GM12875 (cell line): ENCODE data around the gene TCF3.

Source experiments
- H3K4me3 ChIP-seq: one replicate; pipeline ENCODE4 v1.5.1; 2011; ENCODE audit warnings: low read depth, low read length, control low read depth
- TF ChIP-seq, protein P1 (sequence below): IDR thresholded peaks from 2 replicates; pipeline ENCODE4 v1.5.1; 2011; ENCODE audit warnings: low read depth, mild to moderate bottlenecking, control low read depth, inconsistent platforms, low read length, moderate library complexity, borderline replicate concordance; ENCODE audit not compliant: insufficient read depth

TCF3 gene

DNA sequence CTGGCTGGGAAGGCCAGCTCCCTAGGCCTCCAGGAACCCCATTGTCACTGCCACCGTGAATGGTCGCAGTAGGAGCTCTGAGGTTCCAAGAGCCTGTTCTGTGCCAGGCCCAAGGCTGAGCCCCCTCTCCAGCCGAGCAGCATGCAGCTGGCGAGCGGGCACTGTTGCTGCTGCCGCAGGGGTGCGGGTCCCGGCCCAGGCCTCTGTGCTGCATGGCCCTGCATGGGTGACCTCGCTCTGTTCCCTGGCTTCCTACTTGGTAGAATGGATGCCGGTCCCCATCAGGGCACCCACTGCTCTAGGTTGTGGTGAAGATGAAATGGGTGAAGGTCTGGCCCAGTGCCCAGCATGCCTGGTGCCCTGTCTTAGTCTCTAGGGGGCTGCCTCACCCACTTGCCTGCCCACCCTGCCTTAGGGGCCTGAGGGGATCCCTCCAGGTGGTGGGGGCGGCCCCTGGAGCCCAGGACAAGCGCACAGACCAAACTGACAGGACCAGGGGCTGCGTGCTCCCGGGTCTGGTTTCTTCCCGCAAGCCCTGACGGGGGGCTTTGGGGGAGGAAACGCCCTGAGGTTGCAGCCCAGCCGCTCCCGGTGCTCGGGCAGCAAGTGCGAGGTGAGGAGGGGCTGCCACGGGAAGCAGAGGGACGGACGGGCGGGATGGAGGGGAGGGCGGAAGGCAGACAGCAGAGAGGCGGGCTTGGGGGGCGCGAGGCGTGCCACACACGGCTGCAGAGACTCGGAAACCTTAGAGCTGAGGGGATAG lies 38.4 kb downstream of the TCF3 start:
- TF ChIP-seq, protein P1, sequence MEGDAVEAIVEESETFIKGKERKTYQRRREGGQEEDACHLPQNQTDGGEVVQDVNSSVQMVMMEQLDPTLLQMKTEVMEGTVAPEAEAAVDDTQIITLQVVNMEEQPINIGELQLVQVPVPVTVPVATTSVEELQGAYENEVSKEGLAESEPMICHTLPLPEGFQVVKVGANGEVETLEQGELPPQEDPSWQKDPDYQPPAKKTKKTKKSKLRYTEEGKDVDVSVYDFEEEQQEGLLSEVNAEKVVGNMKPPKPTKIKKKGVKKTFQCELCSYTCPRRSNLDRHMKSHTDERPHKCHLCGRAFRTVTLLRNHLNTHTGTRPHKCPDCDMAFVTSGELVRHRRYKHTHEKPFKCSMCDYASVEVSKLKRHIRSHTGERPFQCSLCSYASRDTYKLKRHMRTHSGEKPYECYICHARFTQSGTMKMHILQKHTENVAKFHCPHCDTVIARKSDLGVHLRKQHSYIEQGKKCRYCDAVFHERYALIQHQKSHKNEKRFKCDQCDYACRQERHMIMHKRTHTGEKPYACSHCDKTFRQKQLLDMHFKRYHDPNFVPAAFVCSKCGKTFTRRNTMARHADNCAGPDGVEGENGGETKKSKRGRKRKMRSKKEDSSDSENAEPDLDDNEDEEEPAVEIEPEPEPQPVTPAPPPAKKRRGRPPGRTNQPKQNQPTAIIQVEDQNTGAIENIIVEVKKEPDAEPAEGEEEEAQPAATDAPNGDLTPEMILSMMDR: no peak
- H3K4me3 ChIP-seq: no peak overlapping the region

DNA sequence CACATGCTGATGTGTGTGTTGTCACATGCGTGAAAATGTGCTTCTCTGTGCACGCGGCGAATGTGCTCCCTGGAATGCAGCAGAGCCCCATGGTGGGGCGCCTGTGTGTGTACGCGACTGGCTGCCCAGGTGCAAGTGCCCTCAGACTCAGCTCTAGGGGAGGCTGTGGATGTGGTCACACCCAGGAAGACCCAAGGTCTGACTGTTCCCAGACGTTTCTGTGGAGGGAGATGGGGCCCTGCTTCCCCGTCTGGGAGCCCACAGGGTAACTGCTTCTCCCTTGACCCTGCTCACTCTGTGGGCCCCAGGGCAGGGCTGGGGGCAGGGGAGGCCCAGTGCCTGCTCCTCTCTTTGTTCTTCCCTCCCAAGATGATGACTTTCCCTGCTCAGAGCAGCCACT lies 39.3 kb downstream of the TCF3 start:
- TF ChIP-seq, protein P1: no peak
- no peak overlapping the region for H3K4me3 ChIP-seq

DNA sequence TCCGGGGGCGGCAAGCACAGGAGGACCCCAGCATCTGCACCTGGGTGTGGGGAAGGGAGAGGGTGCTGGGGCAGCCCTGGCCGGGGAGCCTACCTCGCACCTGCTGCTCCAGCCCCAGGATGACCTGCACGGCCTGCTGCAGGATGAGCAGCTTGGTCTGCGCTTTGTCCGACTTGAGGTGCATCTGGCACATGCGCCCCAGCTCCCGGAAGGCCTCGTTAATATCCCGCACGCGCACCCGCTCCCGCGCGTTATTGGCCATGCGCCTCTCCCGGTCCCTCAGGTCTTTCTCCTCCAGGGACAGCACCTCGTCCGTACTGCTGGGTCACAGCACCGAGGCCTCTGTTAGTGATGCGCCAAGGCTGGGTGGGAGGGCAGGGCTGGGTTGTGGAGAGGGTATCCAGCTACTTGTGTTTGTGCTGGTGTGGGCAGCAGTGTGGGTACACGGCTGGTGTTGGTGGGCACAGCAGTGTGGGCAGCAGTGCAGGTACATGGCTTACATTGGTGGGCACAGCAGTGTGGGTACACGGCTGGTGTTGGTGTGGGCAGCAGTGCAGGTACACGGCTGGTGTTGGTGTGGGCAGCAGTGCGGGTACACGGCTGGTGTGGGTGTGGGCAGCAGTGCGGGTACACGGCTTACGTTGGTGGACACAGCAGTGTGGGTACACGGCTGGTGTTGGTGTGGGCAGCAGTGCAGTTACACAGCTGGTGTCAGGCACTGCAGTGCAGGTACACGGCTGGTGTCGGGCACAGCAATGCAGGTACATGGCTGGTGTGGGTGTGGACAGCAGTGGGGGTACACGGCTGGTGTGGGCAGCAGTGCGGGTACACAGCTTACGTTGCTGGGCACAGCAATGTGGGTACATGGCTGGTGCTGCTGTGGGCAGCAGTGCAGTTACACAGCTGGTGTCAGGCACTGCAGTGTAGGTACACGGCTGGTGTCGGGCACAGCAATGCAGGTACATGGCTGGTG lies 40.0 kb downstream of the TCF3 start:
- TF ChIP-seq, protein P1: no peak
- H3K4me3 ChIP-seq: no peak overlapping the region

DNA sequence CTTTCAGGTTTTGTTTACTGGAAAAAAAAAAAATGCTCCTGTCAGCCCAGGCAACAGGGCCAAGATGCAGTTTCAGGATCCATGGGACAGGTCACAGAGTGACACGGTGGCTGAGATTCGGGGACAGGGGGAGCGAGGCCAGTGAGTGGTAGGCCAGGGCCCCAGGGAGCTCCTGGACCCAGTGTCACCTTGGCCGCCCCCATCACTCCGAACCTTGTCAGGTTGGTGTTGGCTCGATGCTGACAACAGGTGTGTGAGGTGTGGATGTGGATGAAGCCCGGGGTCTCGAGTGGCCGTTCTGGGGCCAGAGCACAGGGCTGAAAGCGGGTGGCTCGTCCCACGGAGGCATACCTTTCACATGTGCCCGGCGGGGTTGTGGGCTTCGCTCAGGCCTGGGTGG lies 41.1 kb downstream of the TCF3 start:
- TF ChIP-seq, protein P1: no peak
- no peak overlapping the region for H3K4me3 ChIP-seq

DNA sequence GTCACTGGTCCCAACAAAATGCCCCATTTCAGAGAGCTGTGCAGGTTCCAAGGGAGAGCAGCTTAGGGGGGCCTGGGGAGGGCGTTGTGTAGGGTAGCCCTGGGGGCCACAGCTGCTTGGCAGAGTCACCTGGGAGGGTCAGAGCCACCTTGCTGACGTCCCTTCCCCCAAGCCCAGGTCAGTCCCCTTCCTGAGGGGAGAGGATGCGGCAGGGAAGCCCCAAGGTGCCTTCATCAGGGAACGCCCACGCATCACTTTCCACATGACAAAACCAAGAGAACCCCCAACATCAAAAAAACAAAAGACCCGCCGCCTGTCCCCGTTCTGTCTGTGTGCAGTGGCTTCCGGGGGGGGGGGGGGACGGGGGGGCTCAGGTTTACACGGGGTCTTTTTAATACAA lies 41.8 kb downstream of the TCF3 start:
- no peak overlapping the region for H3K4me3 ChIP-seq
- TF ChIP-seq, protein P1: no peak

DNA sequence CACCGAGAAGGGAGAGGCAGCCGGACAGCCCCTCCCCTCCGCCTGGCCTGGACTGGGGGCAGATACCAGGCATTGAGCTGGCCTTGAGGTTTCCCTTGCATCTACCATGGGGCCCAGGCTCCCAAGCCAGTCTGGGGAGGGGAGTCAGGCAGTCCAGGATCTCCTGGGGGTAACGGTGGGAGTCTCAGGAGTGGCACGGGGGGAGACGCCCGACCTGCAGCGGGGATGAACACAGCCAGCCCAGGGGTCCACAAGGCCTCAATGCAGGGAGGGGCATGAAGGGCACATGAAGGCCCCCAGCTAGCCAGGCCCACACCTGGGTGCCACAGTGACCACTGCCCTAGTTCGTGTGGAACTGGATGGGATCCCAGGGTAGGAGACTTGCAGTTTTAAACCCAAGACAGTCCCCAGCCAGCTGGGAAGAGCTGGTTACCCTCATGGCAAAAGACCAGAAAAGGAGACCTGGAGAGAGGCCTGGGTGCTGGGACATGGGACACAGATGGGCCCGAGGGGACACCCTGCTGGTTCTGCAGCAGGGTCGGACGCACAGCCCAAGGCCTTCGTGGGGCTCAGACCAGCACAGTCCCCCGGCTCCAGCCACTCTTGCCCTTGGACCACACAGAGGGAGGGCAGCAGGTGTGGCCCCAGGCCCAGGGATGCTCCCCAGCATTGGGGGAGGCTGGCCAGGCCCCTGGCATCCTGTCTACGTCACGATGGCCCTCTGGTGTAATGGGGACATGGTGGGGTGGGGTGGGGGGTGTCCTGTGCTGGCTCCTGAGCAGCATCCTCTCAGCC lies 42.5 kb downstream of the TCF3 start:
- TF ChIP-seq, protein P1: no peak
- H3K4me3 ChIP-seq: no peak overlapping the region
